ENCODE results near the gene CD300C. TPM values are rescaled to one million over a fixed set of nuclear protein-coding genes. Genes with fewer than 3 reads are reported as not detected.

The CD300C gene
- total and polyA plus RNA-seq, 8 donors = 0.40 to 11.0 (median 0.56) TPM

DNA sequence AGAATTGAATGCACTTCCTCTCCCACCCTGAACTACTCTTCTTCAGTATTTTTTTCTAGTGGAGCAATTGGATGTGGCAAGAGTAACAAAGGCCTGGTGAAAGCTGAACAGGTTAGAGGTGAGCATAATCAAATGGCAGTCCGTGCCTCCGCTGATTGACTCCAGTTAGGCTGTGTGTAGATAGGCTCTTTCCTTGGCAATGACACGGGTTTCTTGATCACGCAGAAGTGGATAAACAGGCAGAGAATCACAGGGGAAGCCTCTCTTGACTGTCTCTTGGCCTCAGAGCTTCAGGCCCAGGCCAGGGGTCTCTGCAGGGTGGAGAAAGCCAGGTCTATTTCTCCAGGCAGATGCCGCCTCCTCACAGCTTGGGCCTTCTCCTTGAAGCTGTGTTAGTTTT is 18.8 kb downstream of the CD300C start:
- intact Hi-C loops (cut with DNase I) = no loop called here
- Histone ChIP-seq H3K36me3 (no peaks in the 10 kb centered on the region), H3K9me3 (peaks cover 0 to 6% of the 10 kb centered on the region in 2 donors), H3K27me3 (peaks cover 0 to 9% of the 10 kb centered on the region in 2 donors), H3K4me1 (peaks cover 0 to 84% of the 10 kb centered on the region in 2 donors), H3K4me3 (no peak overlapping the region), H3K27ac (peak overlapping the region in 1 of 2 donors; percentile 73)
- ATAC-seq (no peak), DNase-seq (no peak)
- TF ChIP-seq, protein P1, sequence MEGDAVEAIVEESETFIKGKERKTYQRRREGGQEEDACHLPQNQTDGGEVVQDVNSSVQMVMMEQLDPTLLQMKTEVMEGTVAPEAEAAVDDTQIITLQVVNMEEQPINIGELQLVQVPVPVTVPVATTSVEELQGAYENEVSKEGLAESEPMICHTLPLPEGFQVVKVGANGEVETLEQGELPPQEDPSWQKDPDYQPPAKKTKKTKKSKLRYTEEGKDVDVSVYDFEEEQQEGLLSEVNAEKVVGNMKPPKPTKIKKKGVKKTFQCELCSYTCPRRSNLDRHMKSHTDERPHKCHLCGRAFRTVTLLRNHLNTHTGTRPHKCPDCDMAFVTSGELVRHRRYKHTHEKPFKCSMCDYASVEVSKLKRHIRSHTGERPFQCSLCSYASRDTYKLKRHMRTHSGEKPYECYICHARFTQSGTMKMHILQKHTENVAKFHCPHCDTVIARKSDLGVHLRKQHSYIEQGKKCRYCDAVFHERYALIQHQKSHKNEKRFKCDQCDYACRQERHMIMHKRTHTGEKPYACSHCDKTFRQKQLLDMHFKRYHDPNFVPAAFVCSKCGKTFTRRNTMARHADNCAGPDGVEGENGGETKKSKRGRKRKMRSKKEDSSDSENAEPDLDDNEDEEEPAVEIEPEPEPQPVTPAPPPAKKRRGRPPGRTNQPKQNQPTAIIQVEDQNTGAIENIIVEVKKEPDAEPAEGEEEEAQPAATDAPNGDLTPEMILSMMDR (IDR thresholded peaks at IDR 0.05) = no peak

DNA sequence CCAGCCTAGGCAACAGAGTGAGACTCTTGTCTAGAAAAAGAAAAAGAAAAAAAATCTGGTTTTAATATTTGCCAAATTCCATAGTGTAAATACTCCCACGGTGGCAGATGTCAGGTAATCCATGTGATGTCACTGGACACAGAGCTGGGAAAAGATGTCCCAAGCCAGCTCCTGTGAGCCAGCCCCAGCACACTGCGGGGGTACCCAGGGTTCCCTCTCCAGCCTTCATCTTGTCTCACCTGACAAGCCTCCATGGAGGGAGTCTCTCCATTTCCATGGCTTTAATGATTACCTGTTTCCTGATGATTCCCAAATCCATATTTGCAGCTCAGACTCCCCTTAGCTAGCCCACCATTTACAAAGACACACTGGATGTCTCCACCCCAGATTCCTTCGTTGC is 19.2 kb downstream of the CD300C start:
- Histone ChIP-seq H3K4me1 (peaks cover 0 to 84% of the 10 kb centered on the region in 2 donors), H3K27ac (peak overlapping the region in 1 of 2 donors; percentile 73), H3K9me3 (peaks cover 0 to 6% of the 10 kb centered on the region in 2 donors), H3K27me3 (peaks cover 0 to 5% of the 10 kb centered on the region in 2 donors), H3K4me3 (no peak overlapping the region), H3K36me3 (no peaks in the 10 kb centered on the region)
- TF ChIP-seq, protein P1 (IDR thresholded peaks at IDR 0.05) = no peak
- no peak for DNase-seq
- ATAC-seq = no peak
- intact Hi-C loops (cut with DNase I) = no loop called here

DNA sequence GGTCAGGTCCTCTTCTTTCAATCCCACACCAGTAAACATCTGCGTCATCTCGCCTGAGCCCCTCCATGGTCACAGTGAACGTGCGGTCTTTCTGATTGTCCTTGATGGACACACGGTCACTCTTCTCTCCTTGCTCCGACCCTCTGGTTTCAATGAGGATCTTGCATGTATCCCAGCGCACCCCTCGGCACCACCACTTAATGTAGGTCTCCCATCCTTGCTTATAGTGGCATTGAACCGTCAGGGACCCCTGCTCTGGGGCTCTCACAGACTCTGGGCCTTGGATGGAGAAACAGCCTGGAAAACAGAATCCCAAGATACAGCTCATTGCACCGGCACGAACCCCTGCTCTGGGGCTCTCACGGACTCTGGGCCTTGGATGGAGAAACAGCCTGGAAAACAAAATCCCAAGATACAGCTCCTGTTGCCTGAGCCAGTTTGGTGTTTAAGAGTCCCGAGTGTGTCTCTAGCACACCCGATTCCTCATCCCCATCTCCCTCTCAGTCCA is 20.1 kb downstream of the CD300C start:
- intact Hi-C loops (cut with DNase I) = no loop called here
- DNase-seq (no peak), ATAC-seq (no peak)
- H3K4me3 ChIP-seq = no peak overlapping the region
- H3K27ac ChIP-seq = no peak overlapping the region
- H3K9me3 ChIP-seq = peaks cover 0 to 6% of the 10 kb centered on the region in 2 donors
- H3K27me3 ChIP-seq = peaks cover 0 to 3% of the 10 kb centered on the region in 2 donors
- H3K4me1 ChIP-seq = peaks cover 0 to 84% of the 10 kb centered on the region in 2 donors
- no peaks in the 10 kb centered on the region for H3K36me3 ChIP-seq
- TF ChIP-seq, protein P1 (IDR thresholded peaks at IDR 0.05) = no peak

GRCh38 chr17:74525465-74525725 is 20.5 kb downstream of the CD300C start:
- Histone ChIP-seq H3K36me3 (no peaks in the 10 kb centered on the region), H3K27ac (no peak overlapping the region), H3K4me3 (no peak overlapping the region), H3K27me3 (peaks cover 0 to 3% of the 10 kb centered on the region in 2 donors), H3K9me3 (peaks cover 0 to 6% of the 10 kb centered on the region in 2 donors), H3K4me1 (peaks cover 0 to 84% of the 10 kb centered on the region in 2 donors)
- intact Hi-C loops (cut with DNase I) = no loop called here
- TF ChIP-seq, protein P1 (IDR thresholded peaks at IDR 0.05) = no peak
- ATAC-seq = no peak
- no peak for DNase-seq

DNA sequence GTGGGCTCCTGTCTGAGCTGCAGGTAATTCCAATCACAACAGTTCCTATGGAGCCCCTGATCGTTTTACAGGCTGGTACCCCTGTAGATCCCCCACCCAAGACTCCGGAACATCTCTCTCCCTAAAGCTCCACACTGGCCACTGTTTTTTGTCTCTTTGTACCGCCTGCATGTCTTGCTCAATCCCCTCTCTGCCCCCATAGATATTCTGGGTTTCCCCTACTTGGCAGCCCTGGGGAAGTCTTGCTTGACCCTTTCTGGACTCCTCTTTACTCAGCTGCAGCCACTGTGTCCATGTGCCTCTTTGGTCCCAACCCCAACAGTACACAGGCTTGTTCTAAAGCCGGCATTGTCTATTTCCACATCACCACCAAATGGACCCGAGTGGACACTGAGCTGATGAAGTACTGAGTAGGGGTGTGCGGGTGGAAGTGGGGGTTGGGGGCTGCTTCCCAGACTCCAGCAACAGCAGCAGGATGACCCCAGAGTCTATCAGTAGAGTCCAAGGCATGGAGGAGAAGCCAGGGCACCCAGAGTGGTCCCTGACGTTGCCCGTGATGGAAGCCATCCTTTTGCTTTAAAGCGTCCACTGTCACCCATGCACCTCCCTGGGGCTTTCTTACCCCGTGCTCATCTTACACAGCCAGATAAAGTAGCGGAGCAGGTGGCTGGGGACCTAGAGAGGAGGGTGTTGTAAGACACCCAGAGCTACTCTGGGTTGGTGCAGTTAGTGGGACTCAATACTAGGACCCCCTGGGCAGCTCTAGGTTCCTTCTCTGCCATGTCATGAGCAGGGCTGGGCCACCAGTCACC is 21.1 kb downstream of the CD300C start:
- peak overlapping the region in 1 of 2 donors; percentile 41 for H3K27ac ChIP-seq
- peaks cover 0 to 6% of the 10 kb centered on the region in 2 donors for H3K9me3 ChIP-seq
- peaks cover 0 to 3% of the 10 kb centered on the region in 2 donors for H3K27me3 ChIP-seq
- peaks cover 0 to 84% of the 10 kb centered on the region in 2 donors for H3K4me1 ChIP-seq
- ATAC-seq (no peak), DNase-seq (peak in 1 of 4 donors; percentile 29)
- H3K4me3 ChIP-seq = no peak overlapping the region
- H3K36me3 ChIP-seq = no peaks in the 10 kb centered on the region
- TF ChIP-seq, protein P1 (IDR thresholded peaks at IDR 0.05) = no peak
- intact Hi-C loops (cut with DNase I) = no loop called here

Measured in left lung (tissue), 10 donors.